NB4 (cell line): ENCODE measurements around the gene ESR2.

Experiments used
- MYC ChIP-seq: IDR thresholded peaks from 2 replicates; pipeline ENCODE4 v1.6.1; 2011; ENCODE audit warnings: low read depth, low read length
- POLR2A ChIP-seq: IDR thresholded peaks from 2 replicates; pipeline ENCODE4 v1.6.1; 2011; ENCODE audit warnings: mild to moderate bottlenecking; ENCODE audit not compliant: insufficient read length; ENCODE audit errors: extremely low read depth
- TF ChIP-seq, protein P1 (sequence below): IDR thresholded peaks from one replicate; pipeline ENCODE4 v1.5.1; 2012; ENCODE audit warnings: low read depth, low read length
- TF ChIP-seq, protein P2 (sequence below): IDR thresholded peaks from 2 replicates; pipeline ENCODE4 v1.6.1; 2011; ENCODE audit warnings: low read depth, low read length

DNA sequence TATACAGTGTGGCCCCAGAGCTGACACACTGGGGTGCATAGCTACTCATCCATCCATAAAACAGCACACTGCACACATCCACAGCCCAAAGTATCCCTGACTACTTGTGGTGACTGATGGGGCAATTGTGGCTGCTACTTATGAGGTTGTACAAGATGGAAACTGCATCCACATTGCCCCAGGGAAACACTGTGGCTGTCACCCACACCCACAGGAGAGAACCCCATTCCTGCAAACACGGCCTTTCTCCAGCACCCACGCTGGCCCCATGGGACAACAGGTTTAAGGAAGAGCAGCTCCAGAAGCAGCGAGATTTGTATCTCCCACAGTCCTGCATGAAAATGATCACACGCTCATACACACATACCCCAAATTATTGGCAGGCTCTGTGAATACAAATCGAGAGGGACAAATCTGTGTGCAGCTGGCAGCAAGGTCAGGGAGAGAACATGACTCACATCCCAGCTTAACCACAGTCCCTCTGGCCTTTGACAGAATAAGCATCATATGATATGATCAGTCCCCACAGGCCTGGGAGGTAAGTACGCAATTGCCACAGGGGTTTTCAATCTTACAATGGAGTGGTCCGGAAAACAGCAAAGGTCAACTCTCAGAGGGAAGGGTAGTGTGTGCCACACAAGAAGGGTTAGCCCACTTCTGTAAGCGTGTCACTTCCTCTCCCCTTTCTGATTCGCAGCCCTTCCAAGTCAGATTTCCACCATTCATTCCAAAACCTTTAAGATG is 61.9 kb downstream of the ESR2 start:
- TF ChIP-seq, protein P1, sequence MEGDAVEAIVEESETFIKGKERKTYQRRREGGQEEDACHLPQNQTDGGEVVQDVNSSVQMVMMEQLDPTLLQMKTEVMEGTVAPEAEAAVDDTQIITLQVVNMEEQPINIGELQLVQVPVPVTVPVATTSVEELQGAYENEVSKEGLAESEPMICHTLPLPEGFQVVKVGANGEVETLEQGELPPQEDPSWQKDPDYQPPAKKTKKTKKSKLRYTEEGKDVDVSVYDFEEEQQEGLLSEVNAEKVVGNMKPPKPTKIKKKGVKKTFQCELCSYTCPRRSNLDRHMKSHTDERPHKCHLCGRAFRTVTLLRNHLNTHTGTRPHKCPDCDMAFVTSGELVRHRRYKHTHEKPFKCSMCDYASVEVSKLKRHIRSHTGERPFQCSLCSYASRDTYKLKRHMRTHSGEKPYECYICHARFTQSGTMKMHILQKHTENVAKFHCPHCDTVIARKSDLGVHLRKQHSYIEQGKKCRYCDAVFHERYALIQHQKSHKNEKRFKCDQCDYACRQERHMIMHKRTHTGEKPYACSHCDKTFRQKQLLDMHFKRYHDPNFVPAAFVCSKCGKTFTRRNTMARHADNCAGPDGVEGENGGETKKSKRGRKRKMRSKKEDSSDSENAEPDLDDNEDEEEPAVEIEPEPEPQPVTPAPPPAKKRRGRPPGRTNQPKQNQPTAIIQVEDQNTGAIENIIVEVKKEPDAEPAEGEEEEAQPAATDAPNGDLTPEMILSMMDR, result no peak
- no peak for TF ChIP-seq POLR2A
- TF ChIP-seq, protein P2, sequence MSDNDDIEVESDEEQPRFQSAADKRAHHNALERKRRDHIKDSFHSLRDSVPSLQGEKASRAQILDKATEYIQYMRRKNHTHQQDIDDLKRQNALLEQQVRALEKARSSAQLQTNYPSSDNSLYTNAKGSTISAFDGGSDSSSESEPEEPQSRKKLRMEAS, result no peak
- no peak for TF ChIP-seq MYC
